ENCODE data around the gene PTPRH.
A peak's percentile ranks its signal among the peaks of the same experiment; 100 is the strongest.
"Not testable (repeated sequence)": the region's sequence is repeated elsewhere in the genome, so short reads cannot be mapped to it uniquely, and the experiment has no call there.

The PTPRH gene

DNA sequence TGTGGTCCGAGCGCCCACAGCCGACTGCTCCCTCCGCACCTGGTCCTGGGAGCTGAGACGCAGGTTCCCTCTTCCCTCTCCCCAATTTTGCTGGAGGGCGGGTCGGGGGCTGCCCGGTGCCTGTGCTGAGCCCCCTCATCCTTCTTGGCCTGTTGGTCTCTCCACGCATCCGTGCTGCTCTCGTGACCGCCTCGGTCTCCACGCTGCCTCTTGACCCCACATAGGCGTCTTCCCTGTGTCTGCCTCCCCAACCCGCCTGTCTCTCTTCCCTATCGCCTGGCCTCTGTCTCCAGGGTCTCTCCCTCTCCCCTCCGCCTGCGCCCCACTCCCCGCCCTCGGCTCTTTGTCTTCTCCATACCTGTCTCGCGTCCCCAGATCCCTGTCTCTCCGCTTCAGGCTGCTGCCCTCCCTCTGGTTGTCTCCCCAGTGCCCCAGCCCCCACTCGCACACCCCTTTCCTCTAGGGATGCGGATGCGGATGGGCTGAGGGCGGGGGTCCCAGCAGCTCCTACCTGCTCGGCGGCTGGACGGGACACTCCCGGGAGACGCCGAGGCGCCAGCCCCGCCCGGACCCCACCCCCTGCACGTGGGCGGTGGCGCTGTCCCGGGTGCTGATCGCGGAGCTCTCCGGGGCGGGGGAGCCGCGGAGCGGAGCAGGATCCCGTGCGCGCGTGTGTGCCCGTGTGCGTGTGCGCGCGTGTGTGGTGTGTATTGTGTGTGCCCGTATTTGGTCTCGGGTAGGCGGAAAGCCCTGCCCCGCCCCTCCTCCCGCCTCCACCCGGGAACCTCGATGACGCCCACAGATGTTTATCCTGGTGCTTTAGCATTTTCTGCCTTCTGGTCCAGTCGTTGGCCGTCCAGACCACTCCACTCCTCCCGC lies 29.5 kb downstream of the PTPRH start, which contains the start of gene SYT5:
SYT5 (minus strand) TSS at position 684 of the 879 bp plus-strand sequence. CDS start 1,248 bp downstream, outside the sequence.
- peak; percentile 88 for DNase-seq

DNA sequence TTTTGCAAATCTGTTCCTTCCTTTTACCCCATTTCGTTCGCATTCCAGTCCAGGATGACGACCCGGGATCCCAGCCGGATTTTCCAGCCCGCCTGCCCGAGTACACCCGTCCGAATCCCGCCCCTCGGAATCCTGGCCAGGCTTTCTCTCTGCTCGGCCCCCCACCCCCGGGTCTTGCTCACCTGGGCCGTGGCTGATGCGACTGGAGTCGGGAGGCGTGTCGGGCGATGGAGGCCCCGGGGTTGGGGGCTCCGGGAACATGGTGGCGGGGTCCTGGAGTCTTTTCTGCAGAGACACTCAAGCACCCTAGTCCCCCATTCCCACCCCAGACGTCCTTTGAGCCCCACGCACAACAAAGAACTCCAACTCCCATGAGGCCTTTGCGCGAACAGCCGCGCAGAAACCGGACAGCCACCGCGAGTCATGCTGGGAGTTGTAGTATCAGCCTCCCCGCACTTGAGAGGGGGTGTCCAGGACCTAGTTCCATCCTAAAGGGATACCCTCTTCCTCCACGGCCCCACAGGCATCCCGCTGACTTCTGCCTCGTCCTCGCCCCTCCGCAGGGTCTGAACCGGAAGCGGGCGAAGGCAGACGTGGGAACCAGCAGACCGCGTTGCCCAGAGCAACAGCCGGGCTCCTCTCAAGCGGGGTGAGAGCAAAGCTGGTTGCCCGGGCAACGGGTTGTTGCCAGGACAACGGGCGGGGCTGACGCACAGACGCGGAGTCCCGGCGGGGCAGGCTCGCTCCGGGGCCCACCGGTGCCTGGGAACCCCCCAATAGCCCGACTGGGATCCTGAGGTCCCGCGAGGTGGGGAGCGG lies 30.3 kb downstream of the PTPRH start:
- DNase-seq: peak; percentile 94

DNA sequence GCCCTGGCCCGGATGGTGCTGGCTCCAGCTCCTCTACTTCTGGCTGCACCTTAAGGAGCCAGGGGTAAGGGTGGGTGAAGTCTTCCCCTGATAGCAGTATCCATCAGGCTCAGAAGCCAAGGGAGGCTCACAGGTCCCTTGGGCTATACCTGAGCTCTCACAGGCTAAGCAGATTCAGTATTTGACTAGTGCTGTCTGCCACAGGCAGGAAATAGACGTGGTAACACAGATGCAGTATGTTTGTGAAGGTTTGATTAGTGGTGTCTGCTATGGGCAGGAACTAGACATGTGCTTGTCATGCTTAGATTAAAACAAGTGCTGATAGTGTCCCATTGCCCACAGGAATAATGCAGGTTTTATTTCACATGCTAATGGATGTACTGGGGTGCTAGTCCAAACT lies 33.2 kb downstream of the PTPRH start:
- DNase-seq: no peak

DNA sequence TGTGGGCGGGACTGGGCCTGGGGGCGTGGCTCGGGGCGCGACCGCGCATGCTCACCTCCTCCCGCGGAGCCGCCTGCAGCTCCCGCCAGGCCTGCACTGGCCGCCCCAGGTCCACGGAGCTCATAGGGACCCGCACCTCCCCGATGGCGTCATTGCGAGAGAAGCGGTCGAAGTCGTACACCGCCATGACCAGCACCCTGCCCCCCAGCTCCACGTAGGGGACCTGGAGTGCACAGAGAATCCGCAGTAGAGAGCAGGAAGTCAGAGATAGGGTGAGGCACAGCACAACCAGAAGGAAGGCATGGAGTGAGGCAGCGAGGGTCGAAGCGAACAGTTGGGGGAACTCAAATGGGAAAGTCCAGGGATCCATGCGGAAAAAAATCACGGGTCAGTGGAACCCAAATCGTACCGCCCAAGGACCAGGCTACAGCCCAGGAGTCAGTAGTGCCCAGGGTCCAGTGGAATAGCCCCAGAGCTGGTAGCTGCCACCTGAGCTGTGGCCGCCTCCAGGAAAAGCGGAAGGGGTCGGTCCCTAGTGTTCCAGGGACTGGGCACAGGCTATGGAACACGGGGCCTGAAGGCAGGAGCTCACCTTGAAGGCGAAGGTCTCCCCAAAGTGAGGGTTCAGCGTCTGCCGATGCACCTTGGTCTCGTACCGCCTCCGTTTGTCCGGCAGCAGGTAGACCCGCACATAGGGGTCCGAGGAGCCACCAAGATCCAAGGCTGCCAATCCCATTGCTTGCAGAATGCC lies 34.0 kb downstream of the PTPRH start:
- DNase-seq: no peak

DNA sequence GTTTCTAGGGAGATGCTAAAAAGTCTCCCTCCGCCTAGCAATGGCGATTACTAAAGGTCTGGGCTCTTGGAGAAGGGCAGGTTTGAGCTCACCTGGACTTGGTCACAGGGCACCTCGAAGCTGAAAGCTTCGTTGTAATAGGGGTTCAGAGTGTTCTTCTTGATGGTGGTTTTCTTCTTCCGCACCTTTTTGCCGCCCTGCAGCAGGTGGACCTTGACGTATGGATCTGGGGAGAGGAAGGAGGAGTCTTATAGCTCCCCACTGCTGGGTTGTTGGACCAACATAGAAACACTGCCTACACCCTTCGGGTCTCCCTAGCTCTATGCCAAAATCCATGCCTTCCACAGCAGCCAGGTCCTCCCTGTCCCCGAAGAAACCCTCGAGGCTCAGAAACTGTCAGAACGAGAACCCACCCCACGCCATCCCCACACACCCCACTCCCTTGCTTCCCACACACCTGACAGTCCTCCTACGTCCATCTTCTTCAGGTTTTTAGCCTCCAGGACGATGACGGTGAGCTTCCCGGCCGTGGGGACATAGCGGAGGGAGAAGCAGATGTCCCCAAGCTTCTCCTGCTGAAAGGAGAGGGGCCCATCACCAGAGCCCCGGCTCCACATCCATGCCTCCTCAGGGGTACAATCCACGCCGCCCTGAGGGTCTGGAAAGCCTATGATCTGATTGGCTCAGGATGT lies 34.7 kb downstream of the PTPRH start:
- no peak for DNase-seq

DNA sequence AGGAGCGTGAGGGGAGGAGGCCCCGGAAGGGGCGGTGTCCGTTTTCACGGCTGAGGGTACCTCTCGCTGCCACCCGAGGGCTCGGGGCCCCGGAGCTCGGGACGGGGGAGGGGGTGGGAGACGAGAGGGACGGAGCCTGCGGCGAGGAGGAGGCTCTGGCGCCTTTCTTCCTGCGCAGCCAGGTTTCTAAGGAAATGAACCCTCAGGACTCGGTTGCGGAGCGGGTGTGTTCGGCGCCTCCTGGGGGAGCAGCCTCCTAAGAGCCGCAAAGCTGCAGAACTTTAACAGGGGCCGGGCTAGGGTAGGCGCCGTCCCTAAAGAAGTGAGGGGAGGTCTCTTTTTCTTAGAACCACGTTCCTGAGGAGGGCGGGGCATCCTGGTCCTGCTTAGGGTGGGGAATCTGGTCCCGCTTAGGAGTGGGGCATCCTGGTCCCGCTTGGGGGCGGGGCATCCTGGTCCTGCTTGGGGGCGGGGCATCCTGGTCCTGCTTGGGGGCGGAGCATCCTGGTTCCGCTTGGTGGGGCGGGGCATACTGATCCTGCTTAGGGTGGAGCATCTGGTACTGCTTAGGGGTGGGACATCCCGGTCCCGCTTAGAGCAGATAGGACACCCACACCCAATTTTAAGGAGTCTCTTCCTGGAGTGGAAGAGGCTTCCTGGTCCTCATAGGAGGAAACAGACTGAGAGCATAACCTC lies 35.4 kb downstream of the PTPRH start:
- DNase-seq: peak; percentile 74

DNA sequence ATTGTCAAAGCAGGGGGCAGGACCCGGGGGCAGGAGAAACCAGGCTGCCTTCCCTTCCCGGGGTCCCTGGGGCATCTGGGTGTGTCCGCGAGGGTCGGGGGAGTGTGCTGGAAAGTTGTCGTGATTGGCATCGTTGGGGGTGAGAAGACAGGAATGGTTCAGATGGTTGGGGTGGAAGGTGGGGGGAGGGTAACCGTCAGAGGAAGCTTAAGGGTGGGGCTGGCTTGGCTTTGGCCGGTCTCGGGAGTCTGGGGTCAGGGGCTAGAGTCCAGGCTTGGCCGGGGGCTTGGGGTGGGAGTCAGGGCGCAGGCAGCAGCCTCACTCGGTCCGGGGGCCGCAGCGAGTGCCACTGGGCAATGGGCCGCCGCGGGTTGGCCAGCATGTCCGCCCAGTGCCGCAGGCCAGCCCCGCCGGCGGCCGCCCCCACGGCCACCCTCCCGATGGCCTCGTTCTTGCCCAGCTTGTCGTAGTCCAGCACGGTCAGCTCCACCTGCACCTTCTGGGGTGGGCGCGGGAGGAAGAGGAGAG lies 36.1 kb downstream of the PTPRH start:
- no peak for DNase-seq

DNA sequence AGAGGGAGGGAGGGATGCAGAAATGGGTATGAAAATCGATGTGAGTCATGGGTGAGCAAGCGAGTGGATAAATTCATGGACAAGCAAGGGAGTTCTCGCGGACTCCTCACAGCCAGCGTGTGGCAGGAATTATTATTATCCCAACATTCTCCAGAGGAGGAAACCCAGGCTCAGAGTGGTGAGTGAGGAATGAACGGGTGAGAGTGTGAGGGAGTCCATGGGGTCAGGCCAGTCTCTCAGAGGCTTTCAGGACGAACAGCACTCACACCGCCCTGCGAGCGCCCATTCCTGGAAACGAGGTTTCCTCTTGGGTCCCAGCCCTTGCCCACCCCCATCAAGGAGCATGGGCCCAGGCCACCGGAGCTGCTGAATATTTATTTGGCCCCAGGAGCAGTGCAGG lies 36.6 kb downstream of the PTPRH start:
- no peak for DNase-seq

DNA sequence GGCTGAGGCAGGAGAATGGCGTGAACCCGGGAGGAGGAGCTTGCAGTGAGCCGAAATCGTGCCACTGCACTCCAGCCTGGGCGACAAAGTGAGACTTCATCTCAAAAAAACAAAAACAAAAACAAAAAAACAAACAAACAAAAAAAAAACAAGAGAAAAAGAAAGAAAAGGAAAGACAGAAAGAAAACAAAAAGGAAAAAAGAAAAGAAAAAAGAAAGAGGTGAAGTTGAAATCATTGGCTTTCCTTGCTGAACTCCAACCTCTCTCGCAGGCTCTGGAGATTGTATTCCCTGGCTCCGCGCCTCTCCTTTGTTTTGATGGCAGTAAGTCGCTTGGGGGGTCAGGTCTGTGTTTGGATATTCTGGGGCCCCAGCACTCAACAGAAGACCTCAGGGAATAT lies 37.0 kb downstream of the PTPRH start:
- DNase-seq: not testable (repeated sequence)

DNA sequence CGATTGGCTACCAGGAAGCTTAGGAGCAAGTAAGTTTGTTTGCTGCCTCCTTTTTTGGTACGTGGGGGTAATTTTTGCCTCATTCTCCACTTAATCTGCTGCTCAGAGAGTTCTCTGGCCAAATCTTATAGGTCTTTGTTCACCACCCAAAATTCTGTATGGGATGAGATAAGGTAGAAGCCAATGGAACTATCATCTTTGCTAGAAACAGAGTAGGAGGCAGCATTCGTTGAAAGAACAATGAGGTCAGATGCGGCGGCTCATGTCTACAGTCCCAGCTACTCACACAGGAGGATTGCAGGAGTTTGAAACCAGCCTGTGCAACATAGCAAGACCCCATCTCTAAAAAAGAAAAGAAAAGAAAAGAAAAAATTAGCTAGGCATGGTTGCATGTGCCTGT lies 37.9 kb downstream of the PTPRH start:
- DNase-seq: no peak

DNA sequence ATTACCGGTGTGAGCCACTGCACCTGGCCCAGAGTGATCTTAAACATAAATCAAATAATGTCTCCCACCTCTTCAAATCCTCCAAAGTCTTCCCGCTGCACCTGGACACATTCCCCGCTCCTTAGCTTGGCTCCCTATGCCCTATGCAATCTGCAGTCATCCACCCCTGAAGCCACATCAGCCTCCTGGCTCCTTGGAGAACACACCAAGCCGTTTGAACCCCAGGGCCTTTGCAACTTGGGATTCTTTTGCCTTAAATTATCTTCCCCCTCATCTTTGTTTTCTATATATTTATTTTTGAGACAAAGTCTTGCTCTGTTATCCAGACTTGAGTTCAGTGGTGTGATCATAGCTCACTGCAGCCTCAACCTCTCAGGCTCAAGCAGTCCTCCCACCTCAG lies 40.2 kb downstream of the PTPRH start:
- DNase-seq: no peak

DNA sequence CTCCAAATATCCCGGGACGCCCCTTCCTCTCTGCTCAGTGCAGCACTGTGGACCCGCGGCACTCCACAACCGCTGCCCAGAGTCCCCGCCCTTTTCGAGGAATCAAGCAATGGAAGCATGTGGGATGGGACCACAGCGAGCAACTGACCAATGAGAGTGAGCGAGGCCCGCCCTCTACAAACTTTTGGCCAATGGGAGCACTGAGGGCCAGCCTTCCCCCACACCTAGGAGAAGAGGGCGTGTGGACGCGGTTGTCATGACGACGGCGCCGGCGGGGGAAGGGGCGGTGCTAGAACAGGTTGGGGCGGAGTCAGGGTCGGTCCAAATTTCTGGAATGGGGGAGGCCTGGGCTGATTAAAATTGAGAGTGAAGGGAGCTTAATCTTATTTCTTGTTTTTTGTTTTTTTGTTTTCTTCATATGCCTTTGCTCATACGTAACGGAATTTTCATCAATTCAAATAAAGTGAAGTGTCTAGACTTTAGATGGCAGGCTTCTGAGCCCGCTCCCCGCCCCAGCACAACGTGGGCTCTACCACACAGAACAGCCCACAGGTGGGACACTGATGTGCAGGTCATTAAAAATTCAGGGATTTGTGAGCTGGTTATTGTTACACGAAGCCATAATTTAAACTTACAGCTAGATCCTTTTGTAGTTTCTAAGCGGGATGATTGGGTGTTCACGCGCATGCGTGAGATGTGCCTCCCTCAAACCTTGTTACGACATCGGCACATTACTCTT lies 42.6 kb downstream of the PTPRH start, which contains the start of gene DNAAF3:
DNAAF3 (minus strand) TSS at position 84 of the 739 bp plus-strand sequence. CDS start 200 bp downstream, outside the sequence.
- DNase-seq: peak; percentile 81

DNA sequence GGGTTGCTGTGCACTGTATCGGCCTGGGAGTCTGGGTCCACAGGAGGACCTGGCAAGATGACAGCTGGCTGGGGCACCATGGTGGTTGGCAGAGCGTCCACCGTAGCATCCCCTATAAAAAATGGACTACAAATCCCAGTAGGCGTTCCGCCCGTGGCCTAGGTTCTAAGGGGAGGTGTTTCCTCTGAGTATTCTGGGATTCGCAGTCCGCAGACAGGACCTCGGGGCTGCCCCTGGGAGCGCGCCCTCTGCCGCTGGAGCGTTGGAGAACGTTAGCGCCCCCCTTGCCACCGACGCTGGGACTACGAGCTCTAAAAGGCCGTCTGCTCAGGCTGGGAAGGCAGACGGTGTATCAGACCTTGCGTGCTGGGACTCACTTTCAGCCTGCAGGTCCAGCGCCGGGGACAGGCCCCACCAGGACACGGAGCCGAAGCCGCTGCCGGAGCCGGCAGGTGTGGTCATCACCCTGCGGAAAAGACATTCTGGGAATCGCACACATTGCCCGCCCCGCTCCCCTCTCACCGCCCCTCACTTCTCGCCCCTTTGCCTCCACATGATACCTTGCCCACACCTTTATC lies 43.3 kb downstream of the PTPRH start:
- peak; percentile 71 for DNase-seq

DNA sequence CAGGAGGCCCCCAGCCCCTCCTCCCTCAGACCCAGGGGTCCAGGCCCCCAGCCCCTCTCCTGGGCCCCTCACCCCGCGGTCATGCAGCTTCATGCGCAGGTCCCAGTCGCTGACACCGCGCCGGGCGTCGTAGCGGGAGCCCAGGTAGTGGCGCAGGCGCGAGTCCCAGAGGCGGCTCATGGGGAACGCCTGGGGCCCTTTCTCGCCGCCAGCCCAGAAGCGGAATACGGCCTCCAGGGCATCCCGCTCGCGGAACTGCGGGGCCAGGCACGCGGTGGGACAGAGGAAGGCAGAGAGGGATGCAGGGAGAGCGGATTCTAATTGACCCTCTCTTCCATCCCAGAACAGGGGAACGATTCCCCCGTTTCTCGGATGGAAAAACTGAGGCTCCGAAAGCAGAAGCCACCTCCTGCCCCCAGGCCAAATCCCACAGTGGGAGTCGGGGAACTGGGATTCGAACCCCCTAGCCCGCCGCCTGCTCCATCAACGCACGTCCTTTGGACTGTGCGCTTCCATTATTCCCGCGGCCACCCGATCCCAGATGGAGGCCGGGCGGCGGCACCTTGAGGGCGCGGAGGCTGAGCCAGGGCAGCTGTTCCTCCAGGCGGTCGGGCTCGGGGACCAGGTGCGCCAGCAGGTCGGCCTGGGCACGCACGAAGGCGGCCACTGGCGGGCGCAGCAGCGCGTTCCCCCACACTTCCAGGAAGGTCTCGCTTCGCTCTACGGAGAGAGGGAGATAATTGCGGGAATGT lies 47.6 kb downstream of the PTPRH start:
- no peak for DNase-seq

DNA sequence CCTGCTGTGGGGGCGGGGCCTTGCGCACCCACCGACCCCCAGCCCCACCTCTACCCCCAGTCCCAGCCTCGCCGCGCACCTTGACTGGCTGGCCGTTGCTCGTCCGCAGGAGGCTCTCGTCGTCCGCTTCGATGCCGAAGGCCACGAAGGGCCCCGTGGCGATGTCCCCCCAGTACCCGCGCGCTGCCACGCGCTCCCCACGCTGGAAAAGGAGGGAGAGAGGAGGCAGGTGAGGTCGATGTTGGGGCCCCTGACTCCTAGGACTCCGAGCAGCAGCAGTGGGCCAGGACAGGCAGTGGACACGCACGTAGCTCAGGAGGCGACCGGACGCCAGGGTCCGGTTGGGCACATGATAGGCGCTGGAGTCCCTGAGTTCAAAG lies 48.3 kb downstream of the PTPRH start:
- no peak for DNase-seq

DNA sequence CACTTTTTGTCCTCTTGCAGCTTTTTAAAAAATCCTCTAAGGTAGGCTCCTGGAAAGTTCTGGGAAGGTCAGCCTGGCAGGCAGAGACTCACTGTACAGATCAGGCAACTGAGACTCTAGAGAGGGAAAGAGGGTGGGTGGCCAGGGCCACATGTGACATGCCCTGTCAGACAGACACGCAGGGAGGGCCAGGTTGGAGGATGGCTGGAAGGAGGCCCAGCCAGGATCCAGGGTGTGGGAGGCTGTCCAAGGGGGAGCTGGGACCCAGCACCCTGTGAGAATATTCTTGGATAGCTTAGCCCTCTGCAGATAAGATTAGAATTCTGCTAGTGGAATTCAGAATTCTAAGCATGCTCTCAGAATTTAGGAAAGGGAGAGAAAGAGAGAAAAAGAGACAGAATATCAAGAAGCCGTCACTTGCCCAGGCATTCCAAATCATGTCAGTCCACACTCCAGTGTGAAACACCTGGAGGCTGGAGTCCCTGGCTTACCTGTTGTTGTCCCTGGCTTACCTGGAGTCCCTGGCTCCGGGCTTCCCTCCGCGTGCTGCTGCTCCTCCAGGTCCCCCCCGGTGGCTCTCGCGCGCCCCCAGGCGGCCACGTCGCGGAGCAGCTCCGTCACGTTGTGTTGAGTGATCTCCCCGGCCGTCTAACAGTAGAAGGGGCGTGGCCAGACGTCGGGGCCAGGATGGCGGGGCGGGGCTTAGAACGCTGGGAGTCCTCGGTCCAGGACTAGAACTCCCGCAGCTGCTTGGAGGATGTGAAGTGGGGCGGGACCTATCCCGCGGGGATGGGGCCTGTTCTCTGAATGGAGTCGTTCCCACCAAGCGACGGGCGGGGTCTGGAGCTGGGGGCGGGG lies 48.9 kb downstream of the PTPRH start:
- DNase-seq: peak; percentile 92

DNA sequence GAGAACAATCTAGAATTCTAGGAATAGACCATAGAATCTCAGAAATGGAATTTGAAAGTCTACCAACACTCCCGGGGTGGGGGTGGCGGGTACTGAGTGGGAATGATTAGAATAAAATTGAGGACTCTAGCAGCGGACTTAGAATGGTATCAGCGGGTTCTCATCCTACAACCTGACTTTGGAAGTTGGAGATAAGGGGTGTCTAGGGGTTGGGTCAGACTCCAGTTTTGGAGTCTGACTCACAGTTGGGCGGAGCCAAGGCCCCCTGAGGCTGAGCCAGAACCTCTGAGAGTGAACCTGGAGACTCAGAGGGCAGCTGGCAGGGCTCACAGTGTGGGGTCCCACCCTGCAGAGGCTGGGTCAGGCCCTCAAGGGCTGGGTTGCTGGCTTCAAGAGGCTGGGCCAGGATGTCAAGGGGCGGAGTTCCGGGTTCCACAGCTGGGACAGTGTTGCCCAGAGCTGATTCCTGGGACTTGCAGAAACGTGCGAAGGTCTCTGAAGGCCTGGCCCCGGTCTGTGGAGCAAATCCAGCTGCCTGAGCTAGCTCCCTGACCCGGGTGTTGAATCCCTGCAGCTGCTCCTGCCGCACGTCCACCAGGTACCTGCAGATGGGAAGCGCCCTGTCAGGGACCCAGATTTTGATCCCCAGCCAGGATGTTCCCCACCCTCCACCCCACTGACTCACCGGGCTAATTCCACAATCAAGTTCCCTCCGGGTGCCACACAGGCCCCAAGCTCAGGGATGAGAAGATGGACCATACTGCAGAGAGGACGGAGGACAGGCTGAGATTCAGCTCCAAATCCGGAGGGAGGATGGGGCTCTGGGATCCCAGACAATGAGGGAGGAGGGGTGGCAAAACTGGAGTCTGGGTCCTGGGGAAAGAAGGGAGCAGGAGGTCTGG lies 50.2 kb downstream of the PTPRH start:
- DNase-seq: no peak

DNA sequence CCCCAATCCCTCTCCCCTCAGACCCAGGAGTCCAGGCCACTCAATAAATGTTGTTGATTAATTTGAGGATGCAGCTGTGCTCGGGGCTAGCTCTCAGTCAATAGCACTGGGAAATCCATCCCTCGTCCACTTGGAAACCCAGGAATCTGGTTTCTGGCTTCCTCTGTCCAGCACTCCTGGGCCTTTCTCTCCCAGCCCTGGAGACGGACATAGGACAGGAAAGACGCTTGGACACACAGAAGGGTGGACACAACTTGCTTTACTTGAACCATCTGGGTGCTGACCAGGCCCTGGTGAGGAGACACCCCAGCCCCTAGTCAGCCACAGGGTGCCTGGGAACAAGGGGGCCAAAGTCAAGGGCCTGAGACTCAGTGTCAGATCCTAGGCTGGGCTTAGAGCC lies 50.9 kb downstream of the PTPRH start:
- no peak for DNase-seq
